ENCODE data around the gene GNL2.

DNA sequence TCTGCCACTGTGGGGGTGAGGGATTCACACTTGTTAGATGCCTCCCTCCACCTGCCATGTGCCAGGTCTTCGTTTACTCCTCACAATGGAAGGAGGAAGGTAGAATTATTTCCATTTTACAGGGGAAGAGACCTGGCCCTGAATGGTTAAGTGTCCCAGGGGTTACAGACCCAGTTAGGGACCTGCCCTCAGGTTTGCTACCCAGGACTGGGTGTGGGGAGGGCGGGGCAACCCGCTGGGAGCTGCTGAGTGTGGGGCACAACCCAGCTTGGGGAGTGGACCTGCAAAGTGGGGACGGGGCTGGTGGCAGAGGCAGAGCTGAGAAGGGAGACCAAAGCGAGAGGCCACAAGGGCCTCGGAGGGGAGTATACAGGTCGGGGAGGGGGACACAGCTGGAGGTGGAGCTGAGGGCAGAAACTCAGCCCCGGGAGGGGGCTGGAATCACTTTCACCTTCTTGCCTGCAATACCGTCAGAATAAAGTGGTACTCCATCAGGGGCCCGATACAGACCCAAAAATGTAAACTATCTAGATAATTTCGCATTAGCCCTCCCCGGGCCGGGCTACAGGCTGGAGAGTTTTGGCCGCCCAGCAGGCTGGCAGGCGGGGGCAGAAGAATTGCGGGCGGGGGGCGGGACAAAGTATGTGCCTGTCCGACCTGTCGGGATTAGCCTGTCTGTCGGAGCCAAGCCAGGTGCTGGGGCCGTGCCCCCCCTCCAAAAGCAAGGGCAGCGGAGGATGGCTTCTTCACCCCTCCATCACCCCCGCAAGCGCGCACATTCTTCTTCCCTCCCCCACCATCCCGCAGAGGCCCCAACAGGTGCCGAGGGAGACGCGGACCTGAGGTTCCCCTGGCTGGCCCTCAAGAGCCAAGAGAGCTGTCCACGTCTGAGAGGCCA is 37.6 kb upstream of the GNL2 start:
- TF ChIP-seq, protein P1, sequence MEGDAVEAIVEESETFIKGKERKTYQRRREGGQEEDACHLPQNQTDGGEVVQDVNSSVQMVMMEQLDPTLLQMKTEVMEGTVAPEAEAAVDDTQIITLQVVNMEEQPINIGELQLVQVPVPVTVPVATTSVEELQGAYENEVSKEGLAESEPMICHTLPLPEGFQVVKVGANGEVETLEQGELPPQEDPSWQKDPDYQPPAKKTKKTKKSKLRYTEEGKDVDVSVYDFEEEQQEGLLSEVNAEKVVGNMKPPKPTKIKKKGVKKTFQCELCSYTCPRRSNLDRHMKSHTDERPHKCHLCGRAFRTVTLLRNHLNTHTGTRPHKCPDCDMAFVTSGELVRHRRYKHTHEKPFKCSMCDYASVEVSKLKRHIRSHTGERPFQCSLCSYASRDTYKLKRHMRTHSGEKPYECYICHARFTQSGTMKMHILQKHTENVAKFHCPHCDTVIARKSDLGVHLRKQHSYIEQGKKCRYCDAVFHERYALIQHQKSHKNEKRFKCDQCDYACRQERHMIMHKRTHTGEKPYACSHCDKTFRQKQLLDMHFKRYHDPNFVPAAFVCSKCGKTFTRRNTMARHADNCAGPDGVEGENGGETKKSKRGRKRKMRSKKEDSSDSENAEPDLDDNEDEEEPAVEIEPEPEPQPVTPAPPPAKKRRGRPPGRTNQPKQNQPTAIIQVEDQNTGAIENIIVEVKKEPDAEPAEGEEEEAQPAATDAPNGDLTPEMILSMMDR (IDR thresholded peaks at IDR 0.05) = no peak
- TF ChIP-seq POLR2A (IDR thresholded peaks at IDR 0.05) = no peak
